Measurements from ENCODE around the gene KCND2. TPM values are rescaled to one million over a fixed set of nuclear protein-coding genes. Genes with fewer than 3 reads are reported as not detected.

Gene KCND2
- total RNA-seq, 2 experiments from 2014 or later: not detected

- Mint-ChIP-seq H3K27me3 (no peaks in the 10 kb centered on the region), H3K36me3 (ENCODE audit: low read depth) (no peaks in the 10 kb centered on the region), H3K9me3 (no peaks in the 10 kb centered on the region), H3K27ac (no peak overlapping the region), H3K4me3 (no peak overlapping the region), H3K4me1 (ENCODE audit: low read depth) (no peaks in the 10 kb centered on the region)
- TF ChIP-seq CTCF (IDR thresholded peaks at IDR 0.05): no peak
- intact Hi-C loops (cut with micrococcal nuclease): no loop called here
- ATAC-seq: no peak
- CTCF ChIA-PET: no interaction called here
- POLR2A ChIA-PET: no interaction called here
- DNase-seq: no peak
Measured at GRCh38 chr7:120417244-120417979, 144.4 kb downstream of the KCND2 start.

- H3K27ac Mint-ChIP-seq: no peak overlapping the region
- ATAC-seq (no peak), DNase-seq (no peak)
- intact Hi-C loops (cut with micrococcal nuclease): no loop called here
- H3K9me3 Mint-ChIP-seq: peaks cover 1% of the 10 kb centered on the region
- no peaks in the 10 kb centered on the region for H3K27me3 Mint-ChIP-seq
- no peak for TF ChIP-seq CTCF (IDR thresholded peaks at IDR 0.05)
- ChIA-PET POLR2A (no interaction called here), CTCF (no interaction called here)
- no peaks in the 10 kb centered on the region for H3K36me3 Mint-ChIP-seq (ENCODE audit: low read depth)
- no peak overlapping the region for H3K4me3 Mint-ChIP-seq
- no peaks in the 10 kb centered on the region for H3K4me1 Mint-ChIP-seq (ENCODE audit: low read depth)
Measured at GRCh38 chr7:120421151-120421651, 148.2 kb downstream of the KCND2 start.

- Mint-ChIP-seq H3K9me3 (peaks cover 9% of the 10 kb centered on the region), H3K4me3 (no peak overlapping the region), H3K4me1 (ENCODE audit: low read depth) (no peaks in the 10 kb centered on the region), H3K36me3 (ENCODE audit: low read depth) (no peaks in the 10 kb centered on the region), H3K27me3 (no peaks in the 10 kb centered on the region), H3K27ac (no peak overlapping the region)
- no peak for TF ChIP-seq CTCF (IDR thresholded peaks at IDR 0.05)
- intact Hi-C loops (cut with micrococcal nuclease): no loop called here
- DNase-seq (no peak), ATAC-seq (no peak)
- CTCF ChIA-PET: no interaction called here
- POLR2A ChIA-PET: no interaction called here
Measured at GRCh38 chr7:120431016-120431415, 158.0 kb downstream of the KCND2 start.

- ChIA-PET POLR2A (no interaction called here), CTCF (no interaction called here)
- no peaks in the 10 kb centered on the region for H3K4me1 Mint-ChIP-seq (ENCODE audit: low read depth)
Measured at GRCh38 chr7:120436487-120437060, 163.6 kb downstream of the KCND2 start.

More at GRCh38 chr7:120436487-120437060, 163.6 kb downstream of the KCND2 start:
- Mint-ChIP-seq H3K36me3 (ENCODE audit: low read depth) (no peaks in the 10 kb centered on the region), H3K4me3 (no peak overlapping the region), H3K27me3 (no peaks in the 10 kb centered on the region), H3K9me3 (peaks cover 2% of the 10 kb centered on the region), H3K27ac (no peak overlapping the region)
- ATAC-seq: no peak
- TF ChIP-seq CTCF (IDR thresholded peaks at IDR 0.05): no peak
- no peak for DNase-seq
- intact Hi-C loops (cut with micrococcal nuclease): no loop called here

Data from activated CD8-positive, alpha-beta T cell treated with anti-CD3 and anti-CD28 coated beads for 36 hours (primary cell).